ENCODE measurements around the gene SOX18. TPM values are rescaled to one million over a fixed set of nuclear protein-coding genes. Genes with fewer than 3 reads are reported as not detected.

SOX18 gene
- total and polyA plus RNA-seq, 2 of the 13 experiments (the other 11 are each of a cell fraction or from before 2014, with no cell fraction given): 1.6 to 1.9 TPM

- TF ChIP-seq ZNF18 (CRISPR knock-in tag; IDR thresholded peaks at IDR 0.05; ENCODE audit: insufficient replicate concordance) (peak; percentile 94), HMGXB3 (CRISPR knock-in tag; IDR thresholded peaks at IDR 0.05; ENCODE audit: borderline replicate concordance) (no peak; the same call in 1 of the 2 replicates), ZKSCAN5 (CRISPR knock-in tag; IDR thresholded peaks at IDR 0.05) (no peak), POLR2AphosphoS2 (IDR thresholded peaks at IDR 0.05; ENCODE audit: low read depth, low read length) (no peak; the same call in 1 of the 2 replicates), ZNF205 (CRISPR knock-in tag; IDR thresholded peaks at IDR 0.05) (peak; percentile 28; the same call in 1 of the 2 replicates), POLR2AphosphoS5 (IDR thresholded peaks at IDR 0.05; ENCODE audit: low read depth, low read length) (peak; percentile 49), ATF7 (IDR thresholded peaks at IDR 0.05) (no peak), ATF7 (CRISPR knock-in tag; IDR thresholded peaks at IDR 0.05) (0 out of 2 replicates have a peak, but pooled peaks have one; percentile 49), ZNF232 (CRISPR knock-in tag; IDR thresholded peaks at IDR 0.05; ENCODE audit: borderline replicate concordance) (no peak; the same call in 1 of the 2 replicates), MYNN (CRISPR knock-in tag; IDR thresholded peaks at IDR 0.05; ENCODE audit: low read depth) (peak; percentile 49; the same call in 1 of the 2 replicates), ZBTB49 (CRISPR knock-in tag; IDR thresholded peaks at IDR 0.05; ENCODE audit: borderline replicate concordance) (no peak), ZNF570 (CRISPR knock-in tag; IDR thresholded peaks at IDR 0.05; ENCODE audit: borderline replicate concordance) (no peak), IRF1 (CRISPR knock-in tag; IDR thresholded peaks at IDR 0.05; ENCODE audit: low read depth) (peak; percentile 67; the same call in 1 of the 2 replicates), KLF13 (CRISPR knock-in tag; IDR thresholded peaks at IDR 0.05) (0 out of 2 replicates have a peak, but pooled peaks have one; percentile 38), MLX (CRISPR knock-in tag; IDR thresholded peaks at IDR 0.05) (no peak), GATAD1 (CRISPR knock-in tag; IDR thresholded peaks at IDR 0.05) (peak; percentile 43), MXD4 (CRISPR knock-in tag; IDR thresholded peaks at IDR 0.05) (0 out of 2 replicates have a peak, but pooled peaks have one; percentile 41), WIZ (CRISPR knock-in tag; IDR thresholded peaks at IDR 0.05) (peak; percentile 86), TGIF2 (CRISPR knock-in tag; IDR thresholded peaks at IDR 0.05) (0 out of 2 replicates have a peak, but pooled peaks have one; percentile 33), HOXA9 (CRISPR knock-in tag; IDR thresholded peaks at IDR 0.05; ENCODE audit: borderline replicate concordance) (no peak)
Observed at GRCh38 chr20:64042054-64042781, 7.2 kb downstream of the SOX18 start (continued).

Measured in HepG2 (cell line).